Psoas muscle (tissue), 8 donors: ENCODE measurements around the gene GTF2F2. TPM values are rescaled to one million over a fixed set of nuclear protein-coding genes. Genes with fewer than 3 reads are reported as not detected.
A peak's percentile ranks its signal among the peaks of the same experiment; 100 is the strongest.

Source experiments
- ATAC-seq, 4 donors: fragments of 200-7000 bp; cut with Tn5 transposase; one replicate each; pipeline ENCODE4 v1.9.1; 2020; ENCODE audit warnings: moderate library complexity in 3 of 4, mild to moderate bottlenecking in 2 of 4
- DNase-seq, 2 donors: peaks; one replicate each; pipeline ENCODE4 v3.0.0-alpha.2; 2020
- H3K27ac ChIP-seq: fragments of 200-600 bp; one replicate; pipeline ENCODE4 v1.8.0; 2022
- H3K27me3 ChIP-seq, 3 donors: fragments of 200-600 bp in 1 of 3; one replicate each; pipeline versions ENCODE4 v1.6.1 to v1.8.0; 2013 to 2022; ENCODE audit warnings: low read length in 2 of 3, mild to moderate bottlenecking in 2 of 3, moderate library complexity in 1 of 3; ENCODE audit not compliant: insufficient read depth in 3 of 3
- H3K36me3 ChIP-seq, 2 donors: fragments of 200-600 bp in 1 of 2; one replicate each; pipeline versions ENCODE4 v1.6.1 to v1.8.0; 2013 to 2022; ENCODE audit warnings: low read depth in 1 of 2, mild to moderate bottlenecking in 1 of 2, moderate library complexity in 1 of 2; ENCODE audit not compliant: insufficient read depth in 1 of 2
- H3K4me1 ChIP-seq: fragments of 200-600 bp; one replicate; pipeline ENCODE4 v1.8.0; 2022
- H3K4me3 ChIP-seq: fragments of 200-600 bp; one replicate; pipeline ENCODE4 v1.8.0; 2022; ENCODE audit warnings: mild to moderate bottlenecking
- H3K9me3 ChIP-seq: fragments of 200-600 bp; one replicate; pipeline ENCODE4 v1.8.0; 2022
- WGBS, 3 donors: extraction: QIAGEN DNeasy Blood & Tissue Kit; methylation state at CpG; one replicate each; pipeline versions ENCODE4 v1.1.6 to v1.1.7; 2013; 5-methylcytosine and 5-hydroxymethylcytosine counted together
- intact Hi-C, 2 donors: fragments of 100-400 bp; cut with DNase I; formaldehyde crosslinking; loops; one replicate each; pipeline versions ENCODE4 v1.11.0 to v1.14.2; 2022
- polyA plus RNA-seq, 3 donors: library from polyadenylated mRNA; stranded (reverse); fragments of 200-250 nt; gene quantifications; one replicate each; pipeline ENCODE4 v1.2.3, GENCODE V29; 2013
- total RNA-seq, 4 donors: library from RNA; stranded (reverse); fragmentation: NEBNext Ultra II Directional in 2 of 4; extraction: Animal tissue kit (Norgen Biotek cat#: 25700) in 2 of 4; gene quantifications; one replicate each; pipeline versions ENCODE4 v1.2.1 to v1.2.4, GENCODE V29; 2021 to 2023
- TF ChIP-seq, protein P1 (sequence below): fragments of 200-600 bp; IDR thresholded peaks from one replicate; pipeline ENCODE4 v1.8.0; 2022; ENCODE audit warnings: antibody characterized with exemption
- donor health status: healthy with polysubstance abuse.
- donor health status: DM: no; HTN: no; CAD: no; lungs with moderate emphysema.
- donor health status: Bipolar disorder and iron deficiency.
- donor health status: healthy.
- donor health status: DM: yes; HTN: yes; CAD: no.
- donor health status: DM: no; HTN: no; CAD: no.
- donor health status: DM: no; HTN: no; CAD: no.
- donor health status: DM: yes; HTN: yes; CAD: no.

GTF2F2 gene
- total and polyA plus RNA-seq, 7 donors = 12.9 to 23.5 (median 19.2) TPM

- WGBS, 3 donors = 91 to 97% (median 94%) methylated on average over 3 of the region's 3 CpGs
- intact Hi-C loops = no loop called here
- H3K27ac ChIP-seq = no peak overlapping the region
Observed at GRCh38 chr13:45276913-45277312, 156.6 kb downstream of the GTF2F2 start.

DNA sequence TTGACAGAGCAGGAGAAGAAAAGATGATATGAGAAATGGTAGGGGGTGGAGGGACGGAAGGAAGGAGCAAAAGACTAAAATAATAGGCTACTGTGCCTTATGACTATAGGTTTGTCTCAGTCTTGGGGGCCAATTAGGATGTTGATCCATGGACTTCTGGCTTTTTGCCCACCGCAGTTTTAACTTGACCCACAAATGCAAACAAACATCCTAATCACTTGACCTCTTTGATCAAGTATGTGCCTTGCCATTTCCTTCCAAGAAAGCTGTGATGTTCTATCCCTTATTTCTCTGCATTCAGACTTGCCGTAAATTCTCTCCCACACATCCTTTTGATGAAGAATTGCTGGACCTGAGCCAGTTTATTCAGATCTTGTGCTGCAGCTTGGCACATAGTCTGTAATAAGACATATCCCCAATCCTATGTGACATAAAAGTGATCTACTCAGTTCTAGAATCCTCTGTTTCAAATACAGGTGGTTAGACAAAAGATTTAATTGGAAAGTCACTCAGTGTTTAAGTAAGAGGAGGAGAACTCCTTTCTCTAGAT lies 157.9 kb downstream of the GTF2F2 start:
- intact Hi-C loops = no loop called here
- H3K27me3 ChIP-seq = no peaks in the 10 kb centered on the region
- 76 to 82% (median 79%) methylated on average over 3 of the region's 3 CpGs for WGBS, 3 donors

More at GRCh38 chr13:45276913-45277312, 156.6 kb downstream of the GTF2F2 start:
- no peak for ATAC-seq
- no peaks in the 10 kb centered on the region for H3K9me3 ChIP-seq
- no peak for DNase-seq
- no peaks in the 10 kb centered on the region for H3K27me3 ChIP-seq
- H3K36me3 ChIP-seq = peaks cover 0 to 8% of the 10 kb centered on the region in 2 donors
- peaks cover 6% of the 10 kb centered on the region for H3K4me1 ChIP-seq
- no peak overlapping the region for H3K4me3 ChIP-seq
- TF ChIP-seq, protein P1, sequence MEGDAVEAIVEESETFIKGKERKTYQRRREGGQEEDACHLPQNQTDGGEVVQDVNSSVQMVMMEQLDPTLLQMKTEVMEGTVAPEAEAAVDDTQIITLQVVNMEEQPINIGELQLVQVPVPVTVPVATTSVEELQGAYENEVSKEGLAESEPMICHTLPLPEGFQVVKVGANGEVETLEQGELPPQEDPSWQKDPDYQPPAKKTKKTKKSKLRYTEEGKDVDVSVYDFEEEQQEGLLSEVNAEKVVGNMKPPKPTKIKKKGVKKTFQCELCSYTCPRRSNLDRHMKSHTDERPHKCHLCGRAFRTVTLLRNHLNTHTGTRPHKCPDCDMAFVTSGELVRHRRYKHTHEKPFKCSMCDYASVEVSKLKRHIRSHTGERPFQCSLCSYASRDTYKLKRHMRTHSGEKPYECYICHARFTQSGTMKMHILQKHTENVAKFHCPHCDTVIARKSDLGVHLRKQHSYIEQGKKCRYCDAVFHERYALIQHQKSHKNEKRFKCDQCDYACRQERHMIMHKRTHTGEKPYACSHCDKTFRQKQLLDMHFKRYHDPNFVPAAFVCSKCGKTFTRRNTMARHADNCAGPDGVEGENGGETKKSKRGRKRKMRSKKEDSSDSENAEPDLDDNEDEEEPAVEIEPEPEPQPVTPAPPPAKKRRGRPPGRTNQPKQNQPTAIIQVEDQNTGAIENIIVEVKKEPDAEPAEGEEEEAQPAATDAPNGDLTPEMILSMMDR = no peak

DNA sequence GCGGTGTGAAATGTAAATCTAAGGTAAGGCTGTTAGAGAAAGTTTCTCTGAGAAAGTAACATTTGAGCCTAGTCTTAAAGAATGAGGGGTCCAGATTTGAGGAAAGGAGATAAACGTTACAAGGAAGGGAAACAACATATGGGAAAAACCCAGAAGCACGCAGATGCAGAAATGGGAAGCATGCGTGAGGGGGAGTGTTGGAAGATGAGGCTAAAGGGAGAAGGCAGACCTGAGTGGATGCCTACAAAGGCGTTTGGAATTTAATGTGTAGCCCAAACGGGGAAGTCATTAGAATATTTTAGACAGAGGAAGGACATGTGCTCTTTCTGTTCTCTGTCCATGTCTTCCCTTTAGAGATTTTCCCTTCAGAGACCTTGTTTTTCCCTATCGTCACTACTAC lies 159.7 kb downstream of the GTF2F2 start:
- WGBS, 3 donors = 80 to 82% (median 82%) methylated on average over 7 of the region's 7 CpGs
- DNase-seq (no peak), ATAC-seq (no peak)
- H3K27me3 ChIP-seq = no peaks in the 10 kb centered on the region
- no peak overlapping the region for H3K27ac ChIP-seq
- no peaks in the 10 kb centered on the region for H3K9me3 ChIP-seq
- TF ChIP-seq, protein P1 = no peak
- no peak overlapping the region for H3K4me3 ChIP-seq
- peaks cover 2 to 25% of the 10 kb centered on the region in 2 donors for H3K36me3 ChIP-seq
- H3K4me1 ChIP-seq = peaks cover 6% of the 10 kb centered on the region
- intact Hi-C loops = loop anchor here (2.0 to 5.0 kb wide), 2 partner anchors 158 to 233 kb away; partner anchors contain the start of gene GTF2F2 (in 1 of the 2)

More for the DNA sequence above, 157.9 kb downstream of the GTF2F2 start:
- ATAC-seq (no peak), DNase-seq (no peak)
- TF ChIP-seq, protein P1 = no peak
- Histone ChIP-seq H3K36me3 (peaks cover 0 to 8% of the 10 kb centered on the region in 2 donors), H3K4me3 (no peak overlapping the region), H3K27ac (no peak overlapping the region), H3K9me3 (no peaks in the 10 kb centered on the region), H3K4me1 (peaks cover 6% of the 10 kb centered on the region)

GRCh38 chr13:45280751-45281634 lies 160.7 kb downstream of the GTF2F2 start:
- TF ChIP-seq, protein P1 = peak; percentile 76
- peaks cover 6% of the 10 kb centered on the region for H3K4me1 ChIP-seq
- DNase-seq = peak; percentile 45 to 81
- intact Hi-C loops = loop anchor here (1.0 to 5.0 kb wide), 3 partner anchors 159 to 234 kb away; partner anchors contain the start of gene GTF2F2 (in 1 of the 2)
- H3K27ac ChIP-seq = no peak overlapping the region
- peaks cover 2 to 33% of the 10 kb centered on the region in 2 donors for H3K36me3 ChIP-seq
- ATAC-seq = peak; percentile 97 to 99 (median 99)
- no peak overlapping the region for H3K4me3 ChIP-seq
- WGBS, 3 donors = 27 to 48% (median 35%) methylated on average over 7 of the region's 7 CpGs
- H3K27me3 ChIP-seq = no peaks in the 10 kb centered on the region
- no peaks in the 10 kb centered on the region for H3K9me3 ChIP-seq
